Measurements from ENCODE around the gene SEC14L5. TPM values are rescaled to one million over a fixed set of nuclear protein-coding genes. Genes with fewer than 3 reads are reported as not detected.

Gene SEC14L5
- total RNA-seq, 1 donor from 2014 or later: 0.41 TPM

- no peak for FAIRE-seq
Measured at GRCh38 chr16:5006348-5007193, 48.4 kb downstream of the SEC14L5 start.

GRCh38 chr16:5007256-5007655, 49.1 kb downstream of the SEC14L5 start:
- FAIRE-seq (no peak), DNase-seq (ENCODE audit: low spot score in 2 of 2) (no peak)

More at GRCh38 chr16:5006348-5007193, 48.4 kb downstream of the SEC14L5 start:
- DNase-seq (ENCODE audit: low spot score in 2 of 2): peak in 1 of 2 donors; percentile 53

GRCh38 chr16:5008311-5008731, 50.2 kb downstream of the SEC14L5 start:
- no peak for FAIRE-seq
- DNase-seq (ENCODE audit: low spot score in 2 of 2): no peak

GRCh38 chr16:5010576-5011329, 52.6 kb downstream of the SEC14L5 start:
- DNase-seq (ENCODE audit: low spot score in 2 of 2): no peak
- no peak for FAIRE-seq

- no peak for FAIRE-seq
- no peak for DNase-seq (ENCODE audit: low spot score in 2 of 2)
Measured at GRCh38 chr16:5011637-5012036, 53.5 kb downstream of the SEC14L5 start.

- FAIRE-seq: no peak
- DNase-seq (ENCODE audit: low spot score in 2 of 2): no peak
Measured at GRCh38 chr16:5012887-5013286, 54.8 kb downstream of the SEC14L5 start.

GRCh38 chr16:5015351-5015750, 57.2 kb downstream of the SEC14L5 start:
- FAIRE-seq: no peak
- no peak for DNase-seq (ENCODE audit: low spot score in 2 of 2)

GRCh38 chr16:5015887-5016286, 57.8 kb downstream of the SEC14L5 start:
- FAIRE-seq: no peak
- DNase-seq (ENCODE audit: low spot score in 2 of 2): no peak

GRCh38 chr16:5016967-5017677, 59.0 kb downstream of the SEC14L5 start:
- no peak for FAIRE-seq

GRCh38 chr16:5017678-5017969, 59.5 kb downstream of the SEC14L5 start:
- DNase-seq (ENCODE audit: low spot score in 2 of 2) (no peak), FAIRE-seq (no peak)

More at GRCh38 chr16:5016967-5017677, 59.0 kb downstream of the SEC14L5 start:
- no peak for DNase-seq (ENCODE audit: low spot score in 2 of 2)

- FAIRE-seq (peak; percentile 77), DNase-seq (ENCODE audit: low spot score in 2 of 2) (no peak)
Measured at GRCh38 chr16:5018793-5019192, 60.7 kb downstream of the SEC14L5 start.

- FAIRE-seq (no peak), DNase-seq (ENCODE audit: low spot score in 2 of 2) (no peak)
Measured at GRCh38 chr16:5019775-5020174, 61.6 kb downstream of the SEC14L5 start.

- FAIRE-seq (no peak), DNase-seq (ENCODE audit: low spot score in 2 of 2) (no peak)
Measured at GRCh38 chr16:5020551-5020950, 62.4 kb downstream of the SEC14L5 start.

- FAIRE-seq: no peak
- DNase-seq (ENCODE audit: low spot score in 2 of 2): no peak
Measured at GRCh38 chr16:5022521-5022920, 64.4 kb downstream of the SEC14L5 start.

GRCh38 chr16:5024632-5025031, 66.5 kb downstream of the SEC14L5 start:
- DNase-seq (ENCODE audit: low spot score in 2 of 2) (no peak), FAIRE-seq (no peak)

GRCh38 chr16:5025171-5025632, 67.1 kb downstream of the SEC14L5 start:
- peak in 1 of 2 donors; percentile 65 for DNase-seq (ENCODE audit: low spot score in 2 of 2)
- no peak for FAIRE-seq

GRCh38 chr16:5026664-5027063, 68.5 kb downstream of the SEC14L5 start:
- FAIRE-seq (no peak), DNase-seq (ENCODE audit: low spot score in 2 of 2) (no peak)

- FAIRE-seq: no peak
- no peak for DNase-seq (ENCODE audit: low spot score in 2 of 2)
Measured at GRCh38 chr16:5027086-5027485, 69.0 kb downstream of the SEC14L5 start.

- FAIRE-seq (no peak), DNase-seq (ENCODE audit: low spot score in 2 of 2) (no peak)
Measured at GRCh38 chr16:5027575-5028235, 69.6 kb downstream of the SEC14L5 start.

- FAIRE-seq: no peak
- peak in 1 of 2 donors; percentile 4 for DNase-seq (ENCODE audit: low spot score in 2 of 2)
Measured at GRCh38 chr16:5028950-5029475, 70.9 kb downstream of the SEC14L5 start.
